Liver (tissue), 9 donors: ENCODE data around the gene ETS1. TPM values are rescaled to one million over a fixed set of nuclear protein-coding genes. Genes with fewer than 3 reads are reported as not detected.

Experiments
- DNase-seq: peaks from one replicate; pipeline ENCODE4 v3.0.0-alpha.2; 2017; ENCODE audit warnings: low spot score
- H3K27ac ChIP-seq, 2 donors: one replicate each; pipeline ENCODE4 v1.7.0; 2013; ENCODE audit warnings: inconsistent platforms in 2 of 2, low read length in 2 of 2, control low read depth in 1 of 2, low read depth in 1 of 2, mild to moderate bottlenecking in 1 of 2
- H3K27me3 ChIP-seq, 4 donors: one replicate each; pipeline versions ENCODE4 v1.6.1 to v1.7.0; 2013; ENCODE audit warnings: low read length in 3 of 4, inconsistent platforms in 1 of 4, mild to moderate bottlenecking in 1 of 4, moderate library complexity in 1 of 4; ENCODE audit not compliant: control insufficient read depth in 4 of 4, insufficient read depth in 4 of 4
- H3K36me3 ChIP-seq, 4 donors: one replicate each; pipeline versions ENCODE4 v1.6.1 to v1.7.0; 2013; ENCODE audit warnings: low read length in 3 of 4, mild to moderate bottlenecking in 3 of 4, low read depth in 1 of 4, moderate library complexity in 1 of 4; ENCODE audit not compliant: control insufficient read depth in 4 of 4, insufficient read depth in 3 of 4
- H3K4me1 ChIP-seq, 4 donors: one replicate each; pipeline versions ENCODE4 v1.6.1 to v1.7.0; 2013; ENCODE audit warnings: low read length in 3 of 4, mild to moderate bottlenecking in 3 of 4, moderate library complexity in 1 of 4; ENCODE audit not compliant: control insufficient read depth in 4 of 4, insufficient read depth in 4 of 4
- H3K4me3 ChIP-seq, 3 donors: one replicate each; pipeline versions ENCODE4 v1.6.1 to v1.7.0; 2013; ENCODE audit warnings: low read length in 3 of 3, control low read depth in 1 of 3, low read depth in 1 of 3, mild to moderate bottlenecking in 1 of 3
- H3K9ac ChIP-seq, 2 donors: one replicate each; pipeline ENCODE4 v1.7.0; 2013; ENCODE audit warnings: low read length in 2 of 2, mild to moderate bottlenecking in 2 of 2, moderate library complexity in 2 of 2, control low read depth in 1 of 2, low read depth in 1 of 2
- H3K9me3 ChIP-seq, 4 donors: one replicate each; pipeline versions ENCODE4 v1.6.1 to v1.7.0; 2013; ENCODE audit warnings: low read length in 3 of 4; ENCODE audit not compliant: control insufficient read depth in 4 of 4
- ATF3 ChIP-seq: IDR thresholded peaks from 2 replicates; pipeline ENCODE4 v1.6.1; 2016; ENCODE audit warnings: antibody characterized with exemption
- CTCF ChIP-seq: fragments of 150-350 bp; IDR thresholded peaks from 2 replicates; pipeline ENCODE4 v1.5.1; 2017; ENCODE audit warnings: improper control_type of control experiment, low read depth, low read length; ENCODE audit not compliant: missing input control
- EGR1 ChIP-seq, 2 donors: IDR thresholded peaks; 2 replicates each; pipeline ENCODE4 v1.6.1; 2016 to 2018; ENCODE audit warnings: antibody characterized with exemption in 2 of 2, low read depth in 2 of 2
- FOXA1 ChIP-seq: IDR thresholded peaks from 2 replicates; pipeline ENCODE4 v1.6.1; 2016; ENCODE audit warnings: antibody characterized with exemption
- FOXA2 ChIP-seq: IDR thresholded peaks from 2 replicates; pipeline ENCODE4 v1.6.1; 2016; ENCODE audit warnings: antibody characterized with exemption
- GABPA ChIP-seq, 2 donors: IDR thresholded peaks in 1 of 2; conservative IDR thresholded peaks in 1 of 2; 2 replicates each; pipeline ENCODE4 v1.6.1; 2016; ENCODE audit warnings: antibody characterized with exemption in 2 of 2, mild to moderate bottlenecking in 1 of 2, moderate library complexity in 1 of 2
- HNF4A ChIP-seq, 2 donors: conservative IDR thresholded peaks; 2 replicates each; pipeline ENCODE4 v1.6.1; 2016; ENCODE audit warnings: antibody characterized with exemption in 2 of 2, mild to moderate bottlenecking in 2 of 2
- HNF4G ChIP-seq: IDR thresholded peaks from 2 replicates; pipeline ENCODE4 v1.6.1; 2016; ENCODE audit warnings: antibody characterized with exemption
- JUND ChIP-seq, 2 donors: IDR thresholded peaks; 2 replicates each; pipeline ENCODE4 v1.6.1; 2016; ENCODE audit warnings: antibody characterized with exemption in 2 of 2
- MAX ChIP-seq: IDR thresholded peaks from 2 replicates; pipeline ENCODE4 v1.6.1; 2016; ENCODE audit warnings: antibody characterized with exemption
- NR2F2 ChIP-seq: IDR thresholded peaks from 2 replicates; pipeline ENCODE4 v1.6.1; 2016; ENCODE audit warnings: antibody characterized with exemption
- RAD21 ChIP-seq, 2 donors: IDR thresholded peaks; 2 replicates each; pipeline ENCODE4 v1.6.1; 2016; ENCODE audit warnings: antibody characterized with exemption in 2 of 2, mild to moderate bottlenecking in 2 of 2
- REST ChIP-seq: IDR thresholded peaks from 2 replicates; pipeline ENCODE4 v1.6.1; 2016; ENCODE audit warnings: antibody characterized with exemption, mild to moderate bottlenecking
- RXRA ChIP-seq, 2 donors: IDR thresholded peaks; 2 replicates each; pipeline ENCODE4 v1.6.1; 2017 to 2018; ENCODE audit warnings: antibody characterized with exemption in 2 of 2, mild to moderate bottlenecking in 1 of 2
- SP1 ChIP-seq: IDR thresholded peaks from 2 replicates; pipeline ENCODE4 v1.6.1; 2018; ENCODE audit warnings: antibody characterized with exemption, mild to moderate bottlenecking
- TAF1 ChIP-seq: conservative IDR thresholded peaks from 2 replicates; pipeline ENCODE4 v1.6.1; 2016; ENCODE audit warnings: antibody characterized with exemption, mild to moderate bottlenecking
- YY1 ChIP-seq: IDR thresholded peaks from 2 replicates; pipeline ENCODE4 v1.6.1; 2016; ENCODE audit warnings: antibody characterized with exemption, mild to moderate bottlenecking
- ZBTB33 ChIP-seq: IDR thresholded peaks from 2 replicates; pipeline ENCODE4 v1.6.1; 2016; ENCODE audit warnings: antibody characterized with exemption
- whole genome bisulfite sequencing: extraction: QIAGEN DNeasy Blood & Tissue Kit; methylation state at CpG from one replicate; pipeline ENCODE4 v1.1.7; 2013; 5-methylcytosine and 5-hydroxymethylcytosine counted together
- polyA plus RNA-seq, 2 donors: library from polyadenylated mRNA; stranded (reverse) in 1 of 2; unstranded in 1 of 2; fragments of 200-250 nt in 1 of 2; fragments of >200 nt in 1 of 2; fragmentation: Nextera tagmentation in 1 of 2; extraction: Ambion mirVana in 1 of 2; gene quantifications; one replicate each; pipeline versions ENCODE4 v1.2.1 to v1.2.3, GENCODE V29; 2013 to 2015
- total RNA-seq, 2 donors: library from RNA; depleted of rRNA; stranded (reverse); fragments of >200 nt; gene quantifications; one replicate each; pipeline ENCODE4 v1.2.3, GENCODE V29; 2014
- donor health status: healthy.
- donor health status: healthy.
- donor health status: healthy.
- donor health status: healthy.
- donor health status: healthy.

The ETS1 gene
- total and polyA plus RNA-seq, 4 donors, result 4.8 to 30.0 (median 20.3) TPM

GRCh38 chr11:128625746-128626145 lies 38.4 kb upstream of the ETS1 start:
- TF ChIP-seq FOXA2, result no peak
- TF ChIP-seq GABPA (IDR thresholded peaks at IDR 0.05 in 1 of 2, conservative IDR thresholded peaks at IDR 0.05 in 1 of 2), result no peak
- no peak for TF ChIP-seq ATF3
- peak; percentile 43 for TF ChIP-seq YY1
- peak in 1 of 2 donors; percentile 67 for TF ChIP-seq RXRA (IDR thresholded peaks at IDR 0.05)
- no peak for TF ChIP-seq JUND (IDR thresholded peaks at IDR 0.05)
- no peak for TF ChIP-seq SP1
- peak; percentile 31 to 76 for TF ChIP-seq HNF4A (conservative IDR thresholded peaks at IDR 0.05)
- no peak overlapping the region for H3K4me3 ChIP-seq
- no peaks in the 10 kb centered on the region for H3K36me3 ChIP-seq
- no peaks in the 10 kb centered on the region for H3K27me3 ChIP-seq
- H3K27ac ChIP-seq, result peak overlapping the region; percentile 66 to 83
- no peaks in the 10 kb centered on the region for H3K9me3 ChIP-seq
- H3K4me1 ChIP-seq, result peaks cover 8 to 46% (median 40%) of the 10 kb centered on the region in 4 donors
- no peak overlapping the region for H3K9ac ChIP-seq
- 49% methylated on average over 2 of the region's 2 CpGs for WGBS
- DNase-seq, result no peak

GRCh38 chr11:128625326-128625725 lies 38.0 kb upstream of the ETS1 start:
- H3K4me1 ChIP-seq, result peaks cover 8 to 43% (median 36%) of the 10 kb centered on the region in 4 donors
- no peak for TF ChIP-seq JUND (IDR thresholded peaks at IDR 0.05)
- no peak for TF ChIP-seq YY1

GRCh38 chr11:128624269-128625175 lies 37.2 kb upstream of the ETS1 start:
- Histone ChIP-seq H3K27me3 (no peaks in the 10 kb centered on the region), H3K4me1 (peaks cover 8 to 35% (median 31%) of the 10 kb centered on the region in 4 donors), H3K4me3 (no peak overlapping the region), H3K9ac (no peak overlapping the region), H3K36me3 (no peaks in the 10 kb centered on the region), H3K27ac (peak overlapping the region; percentile 69 to 83), H3K9me3 (no peaks in the 10 kb centered on the region)
- no peak for TF ChIP-seq ATF3
- no peak for TF ChIP-seq MAX
- no peak for TF ChIP-seq HNF4G
- TF ChIP-seq GABPA (IDR thresholded peaks at IDR 0.05 in 1 of 2, conservative IDR thresholded peaks at IDR 0.05 in 1 of 2), result no peak
- no peak for TF ChIP-seq EGR1 (IDR thresholded peaks at IDR 0.05; ENCODE audit: low read depth in 2 of 2)
- TF ChIP-seq ZBTB33, result no peak
- peak; percentile 29 for TF ChIP-seq YY1
- TF ChIP-seq CTCF, result no peak
- TF ChIP-seq RXRA (IDR thresholded peaks at IDR 0.05), result peak in 1 of 2 donors; percentile 68
- no peak for TF ChIP-seq JUND (IDR thresholded peaks at IDR 0.05)
- peak in 1 of 2 donors; percentile 47 for TF ChIP-seq HNF4A (conservative IDR thresholded peaks at IDR 0.05)
- no peak for TF ChIP-seq FOXA1
- TF ChIP-seq RAD21 (IDR thresholded peaks at IDR 0.05), result peak; percentile 8 to 12
- no peak for TF ChIP-seq TAF1
- no peak for TF ChIP-seq SP1
- peak; percentile 20 for TF ChIP-seq REST
- no peak for TF ChIP-seq FOXA2
- no peak for TF ChIP-seq NR2F2
- no peak for DNase-seq
- 36% methylated on average over 18 of the region's 18 CpGs for WGBS

More at GRCh38 chr11:128625326-128625725, 38.0 kb upstream of the ETS1 start:
- no peak for DNase-seq
- Histone ChIP-seq H3K27ac (peak overlapping the region; percentile 66 to 83), H3K9ac (no peak overlapping the region), H3K36me3 (no peaks in the 10 kb centered on the region), H3K27me3 (no peaks in the 10 kb centered on the region), H3K9me3 (no peaks in the 10 kb centered on the region), H3K4me3 (no peak overlapping the region)
- WGBS, result 67% methylated on average over 8 of the region's 8 CpGs
